LNCAP (cell line): Measurements from ENCODE around the gene OMP.

ENCODE experiments used
- TF ChIP-seq, protein P1 (sequence below): fragments of 450-650 bp; IDR thresholded peaks from 2 replicates; pipeline ENCODE4 v1.5.1; 2017; ENCODE audit warnings: mild to moderate bottlenecking

OMP gene

DNA sequence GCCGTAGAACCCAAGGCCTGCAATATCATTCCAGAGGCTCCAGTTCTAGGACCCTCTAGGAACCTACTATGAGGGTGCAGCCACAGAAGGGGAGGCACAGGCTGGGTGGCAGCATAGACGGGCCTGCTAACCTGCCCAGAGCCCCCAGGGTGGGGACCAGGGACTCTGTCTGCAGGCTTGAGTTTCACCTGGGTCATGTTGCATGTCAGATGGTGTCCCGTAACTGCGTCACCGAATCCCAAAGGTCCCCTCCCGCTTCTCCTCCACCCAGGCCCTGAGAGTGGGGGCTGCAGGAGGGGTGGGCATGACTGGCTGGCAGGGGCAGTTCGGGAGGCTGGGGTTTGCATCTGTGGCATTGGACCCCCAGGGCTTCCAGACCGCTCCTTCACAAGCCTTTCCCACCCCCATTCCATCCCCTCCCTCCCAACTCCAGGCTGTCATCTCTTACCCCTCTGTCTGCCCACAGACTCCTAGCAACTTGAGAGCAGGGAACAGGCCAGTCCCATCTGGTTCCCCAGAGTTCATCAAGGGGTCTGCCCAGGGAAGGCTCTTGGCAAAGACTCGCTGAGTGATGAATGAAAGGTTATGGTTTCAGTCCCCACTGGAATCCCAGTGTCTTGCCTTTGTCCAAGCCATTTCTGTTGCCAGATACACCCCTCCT, 41.7 kb downstream of the OMP start:
- TF ChIP-seq, protein P1, sequence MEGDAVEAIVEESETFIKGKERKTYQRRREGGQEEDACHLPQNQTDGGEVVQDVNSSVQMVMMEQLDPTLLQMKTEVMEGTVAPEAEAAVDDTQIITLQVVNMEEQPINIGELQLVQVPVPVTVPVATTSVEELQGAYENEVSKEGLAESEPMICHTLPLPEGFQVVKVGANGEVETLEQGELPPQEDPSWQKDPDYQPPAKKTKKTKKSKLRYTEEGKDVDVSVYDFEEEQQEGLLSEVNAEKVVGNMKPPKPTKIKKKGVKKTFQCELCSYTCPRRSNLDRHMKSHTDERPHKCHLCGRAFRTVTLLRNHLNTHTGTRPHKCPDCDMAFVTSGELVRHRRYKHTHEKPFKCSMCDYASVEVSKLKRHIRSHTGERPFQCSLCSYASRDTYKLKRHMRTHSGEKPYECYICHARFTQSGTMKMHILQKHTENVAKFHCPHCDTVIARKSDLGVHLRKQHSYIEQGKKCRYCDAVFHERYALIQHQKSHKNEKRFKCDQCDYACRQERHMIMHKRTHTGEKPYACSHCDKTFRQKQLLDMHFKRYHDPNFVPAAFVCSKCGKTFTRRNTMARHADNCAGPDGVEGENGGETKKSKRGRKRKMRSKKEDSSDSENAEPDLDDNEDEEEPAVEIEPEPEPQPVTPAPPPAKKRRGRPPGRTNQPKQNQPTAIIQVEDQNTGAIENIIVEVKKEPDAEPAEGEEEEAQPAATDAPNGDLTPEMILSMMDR, result no peak

DNA sequence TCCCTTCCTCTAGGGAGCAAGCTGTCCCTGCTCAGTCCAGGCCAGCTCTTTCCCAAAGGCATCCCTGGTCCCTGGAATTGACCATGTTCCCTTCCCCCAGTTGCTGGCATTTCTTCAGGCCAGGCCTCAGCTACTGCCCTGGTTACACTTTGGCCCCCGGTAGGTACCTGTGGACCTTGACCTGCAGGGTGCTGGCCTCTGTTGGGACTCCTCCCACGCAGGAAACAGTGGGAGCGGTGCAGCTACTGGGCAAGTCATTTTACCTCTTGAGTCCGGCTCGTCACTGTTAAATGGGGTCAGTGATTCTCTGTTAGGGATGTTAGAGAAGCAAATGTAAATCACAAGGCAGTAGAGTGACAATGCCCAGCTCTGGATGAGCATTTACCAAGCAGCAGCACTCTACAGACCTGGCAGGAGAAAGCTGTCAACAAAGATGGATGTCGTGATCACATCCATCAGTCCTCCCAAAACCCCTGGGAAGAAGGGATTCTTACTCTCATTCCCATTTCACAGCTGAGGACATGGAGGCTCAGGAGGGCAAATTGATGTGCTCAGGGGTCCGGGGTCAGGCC, 42.3 kb downstream of the OMP start:
- TF ChIP-seq, protein P1, result no peak

DNA sequence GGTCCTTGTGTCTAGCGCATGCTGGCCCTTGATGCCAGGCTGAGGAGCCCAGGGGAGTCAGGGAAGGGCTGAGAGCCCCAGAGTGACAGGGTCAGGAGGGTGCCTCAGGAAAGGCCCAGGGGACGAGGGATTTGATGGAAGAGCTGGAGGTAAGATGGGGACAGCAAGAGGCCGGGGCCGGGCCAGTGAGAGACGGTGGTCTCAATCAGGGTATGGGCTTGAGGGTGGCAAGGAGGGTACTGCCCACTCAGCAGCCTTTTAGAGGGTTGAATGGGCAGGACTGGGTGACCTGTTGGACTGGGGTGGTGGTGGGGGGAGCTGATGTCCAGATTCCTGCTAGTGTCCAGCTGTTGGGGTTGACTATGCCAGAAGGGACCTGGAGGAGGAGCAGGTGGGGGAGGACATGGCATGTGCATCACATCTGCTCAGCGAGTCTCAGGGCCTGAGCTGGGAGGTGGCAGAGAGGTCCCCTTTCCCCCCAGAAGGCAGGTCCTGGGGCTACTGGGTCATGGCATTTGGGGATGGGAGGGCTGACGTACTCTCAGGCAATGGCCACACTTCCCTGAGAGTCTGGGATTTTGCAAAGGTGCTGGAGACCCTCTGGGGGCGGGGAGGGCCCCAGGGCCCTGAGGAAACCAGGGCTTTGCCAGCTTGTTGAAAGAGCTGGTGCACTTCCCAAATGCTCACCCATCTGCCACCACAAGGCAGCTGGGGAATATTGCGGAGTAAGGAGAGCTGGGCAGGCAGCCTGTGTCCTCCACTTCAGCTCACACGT, 43.8 kb downstream of the OMP start:
- TF ChIP-seq, protein P1, result no peak

DNA sequence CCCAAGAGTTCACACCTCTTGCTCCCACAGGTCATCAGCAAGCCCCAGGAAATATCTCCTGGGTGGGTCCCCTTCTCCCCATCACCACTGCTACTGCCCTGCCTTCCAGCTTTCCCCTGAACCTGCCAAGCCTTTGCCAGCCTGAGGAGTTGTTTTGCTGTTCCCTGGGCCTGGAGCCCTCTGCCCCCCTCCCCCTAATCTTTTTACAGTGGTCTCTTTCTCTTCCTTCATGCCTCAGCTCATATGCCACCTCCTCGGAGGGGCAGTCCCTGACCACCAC, 44.3 kb downstream of the OMP start:
- TF ChIP-seq, protein P1, result no peak

DNA sequence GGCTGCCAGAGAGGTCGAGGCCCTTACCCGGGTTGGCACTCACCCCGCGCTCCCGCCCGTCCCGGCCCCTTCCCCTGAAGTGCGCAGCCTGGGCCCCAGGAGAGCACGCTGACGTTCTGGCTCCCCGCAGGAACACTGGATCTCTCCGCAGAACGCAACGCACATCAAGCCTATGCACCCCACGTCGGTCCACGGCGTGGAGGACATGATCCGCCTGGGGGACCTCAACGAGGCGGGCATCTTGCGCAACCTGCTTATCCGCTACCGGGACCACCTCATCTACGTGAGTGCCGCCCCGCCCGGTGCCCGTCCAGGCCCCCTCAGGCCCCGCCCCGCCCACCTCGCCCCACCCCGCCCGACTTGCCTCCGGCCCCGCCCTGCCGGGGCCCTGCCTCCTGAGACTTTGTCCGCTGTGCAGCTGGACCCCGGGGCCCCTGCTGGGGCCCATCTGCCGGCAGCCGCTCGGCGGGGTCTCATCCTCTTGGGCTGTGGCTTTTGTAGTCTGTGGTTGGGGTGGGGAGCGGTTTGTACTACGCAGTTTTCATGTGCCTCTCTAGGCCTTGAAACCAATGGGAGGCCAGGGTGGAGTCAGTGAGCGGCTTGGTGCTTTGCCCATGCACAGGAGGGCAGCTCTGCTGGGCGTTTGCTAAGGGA, 45.2 kb downstream of the OMP start:
- TF ChIP-seq, protein P1, result no peak

DNA sequence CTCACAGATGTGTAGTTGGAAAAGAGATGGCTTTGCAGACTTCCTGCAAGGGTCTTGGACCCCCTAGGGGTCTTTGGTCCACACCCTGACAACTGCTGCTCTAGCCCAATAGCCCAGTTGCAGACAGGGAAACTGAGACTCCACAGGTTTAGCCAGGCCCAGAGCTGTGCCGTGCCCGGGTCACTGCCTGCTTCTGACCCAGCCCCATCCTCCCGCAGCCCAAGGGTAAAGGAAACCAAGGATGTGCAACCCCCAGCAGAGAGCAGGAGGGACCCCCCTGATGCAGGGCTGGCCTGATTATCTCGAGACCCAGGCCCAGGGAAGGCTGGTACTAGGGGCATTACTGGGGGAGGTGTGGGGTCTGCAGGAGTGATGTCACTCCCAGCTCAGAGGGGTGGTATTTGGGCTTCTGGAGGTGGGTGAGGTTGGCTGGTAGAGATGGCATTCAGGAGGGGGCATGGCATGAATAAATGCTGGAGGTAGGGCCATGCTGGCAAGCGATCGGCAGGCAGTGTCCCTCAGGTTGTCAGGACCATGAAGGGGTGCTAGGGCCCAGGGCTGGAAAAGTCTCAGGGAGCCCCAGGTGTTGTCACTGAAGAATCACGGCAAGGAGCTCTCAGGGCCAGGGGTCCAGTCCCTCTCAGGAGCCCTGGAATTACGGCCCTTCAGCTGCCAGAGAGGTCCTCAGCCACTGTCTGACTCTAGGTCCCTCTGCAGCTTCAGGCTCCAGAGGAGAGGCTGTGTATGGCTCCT, 46.5 kb downstream of the OMP start:
- TF ChIP-seq, protein P1, result no peak

DNA sequence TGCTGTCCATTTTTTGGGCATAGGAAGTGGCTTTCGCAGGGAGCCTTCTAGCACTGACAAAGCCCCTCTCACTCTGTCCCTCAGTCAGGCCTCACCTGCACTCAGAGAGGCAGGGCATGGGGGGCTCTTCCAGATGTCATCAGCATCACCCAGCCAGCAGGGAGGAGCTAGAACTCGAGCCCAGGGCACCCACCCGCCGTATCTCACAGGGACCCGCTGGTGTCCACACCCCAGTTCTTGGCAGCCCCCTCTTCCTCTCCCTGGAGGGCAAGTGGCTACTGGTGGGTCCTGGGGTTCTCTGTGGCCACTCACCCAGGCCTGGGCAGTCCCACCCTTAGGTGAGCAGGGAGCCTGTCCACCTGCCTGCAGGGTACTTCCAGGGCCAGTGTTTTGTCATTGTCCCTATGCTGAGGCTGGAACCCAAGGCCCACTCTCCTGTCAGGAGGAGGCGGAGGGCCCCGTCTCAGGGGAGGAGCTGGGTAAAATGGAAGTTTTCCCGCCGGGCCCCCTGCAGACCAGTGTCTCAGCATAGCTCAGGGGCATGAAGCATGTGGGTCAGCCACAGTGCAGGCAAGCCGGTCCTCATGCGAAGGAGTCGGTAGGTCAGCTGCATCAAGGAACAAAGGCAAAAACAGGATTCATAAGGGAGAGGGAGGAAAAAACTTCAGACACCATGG, 47.2 kb downstream of the OMP start:
- TF ChIP-seq, protein P1, result no peak
